A673 (cell line): ENCODE results near the gene NLGN3. TPM values are rescaled to one million over a fixed set of nuclear protein-coding genes. Genes with fewer than 3 reads are reported as not detected.

Experiments used
- BruUV-seq: library from RNA; stranded (reverse); fragments of 400-500 nt; replicated peaks from 2 replicates; lab custom pipeline; 2021; lab: Mats Ljungman, UMichigan
- CTCF ChIA-PET: fragments of 300-600 bp; sonication (Branson Sonifier 250); formaldehyde crosslinking; loops from one replicate; lab custom pipeline; 2022; ENCODE audit warnings: antibody characterized with exemption; lab: Charles Lee
- POLR2A ChIA-PET: fragments of 300-600 bp; sonication (Branson Sonifier 250); formaldehyde crosslinking; loops from one replicate; lab custom pipeline; 2022; ENCODE audit warnings: antibody characterized with exemption; ENCODE audit not compliant: low non-redundant PET; lab: Charles Lee
- DNase-seq: peaks from one replicate; pipeline ENCODE4 v3.0.0-alpha.2; 2015; ENCODE audit warnings: low spot score
- H3K27ac ChIP-seq: fragments of 200-600 bp; sonication (generic); 2 replicates; pipeline ENCODE4 v1.5.1; 2016; ENCODE audit warnings: mixed run types, low read depth, mild to moderate bottlenecking, mixed read lengths, antibody characterized with exemption, low read length; ENCODE audit not compliant: poor library complexity, severe bottlenecking
- H3K27me3 ChIP-seq: fragments of 200-600 bp; sonication (generic); replicated peaks from 2 replicates; pipeline ENCODE4 v1.6.1; 2017; ENCODE audit warnings: mixed run types, low read depth, mild to moderate bottlenecking, mixed read lengths, antibody characterized with exemption, low read length; ENCODE audit not compliant: insufficient read depth, poor library complexity
- H3K36me3 ChIP-seq: fragments of 200-600 bp; sonication (generic); 2 replicates; pipeline ENCODE4 v1.6.1; 2016; ENCODE audit warnings: mixed run types, mild to moderate bottlenecking, mixed read lengths, antibody characterized with exemption, low read length; ENCODE audit not compliant: insufficient read depth, poor library complexity, severe bottlenecking
- H3K4me1 ChIP-seq: fragments of 200-600 bp; sonication (generic); 2 replicates; pipeline ENCODE4 v1.6.1; 2017; ENCODE audit warnings: mixed run types, mild to moderate bottlenecking, mixed read lengths, antibody characterized with exemption, low read length; ENCODE audit not compliant: insufficient read depth, poor library complexity, severe bottlenecking
- H3K4me3 ChIP-seq: fragments of 200-600 bp; sonication (generic); 2 replicates; pipeline ENCODE4 v1.5.1; 2016; ENCODE audit warnings: low read depth, mixed run types, mild to moderate bottlenecking, mixed read lengths, low read length; ENCODE audit not compliant: poor library complexity, severe bottlenecking
- H3K9me3 ChIP-seq: fragments of 200-600 bp; sonication (generic); 2 replicates; pipeline ENCODE4 v1.6.1; 2016; ENCODE audit warnings: mixed run types, low read depth, mild to moderate bottlenecking, mixed read lengths, antibody characterized with exemption, low read length; ENCODE audit not compliant: poor library complexity, severe bottlenecking
- EZH2 ChIP-seq: fragments of 200-600 bp; sonication (generic); IDR thresholded peaks from 2 replicates; pipeline ENCODE4 v1.6.1; 2017; ENCODE audit warnings: borderline replicate concordance, low read depth, mild to moderate bottlenecking, mixed read lengths, antibody characterized with exemption, low read length; ENCODE audit not compliant: poor library complexity, severe bottlenecking
- intact Hi-C: fragments of 100-400 bp; cut with micrococcal nuclease; formaldehyde crosslinking; loops from one replicate; pipeline ENCODE4 v1.10.0; 2022; ENCODE audit not compliant: unreplicated experiment
- total RNA-seq: library from RNA; stranded (reverse); gene quantifications from 2 replicates; pipeline ENCODE4 v1.2.3, GENCODE V29; 2021
- TF ChIP-seq, protein P1 (sequence below): fragments of 300-800, 200-600 bp; sonication (generic); conservative IDR thresholded peaks from 2 replicates; pipeline ENCODE4 v1.5.1; 2017; ENCODE audit warnings: low read depth, mild to moderate bottlenecking, antibody characterized with exemption, low read length, moderate library complexity, mixed read lengths

The NLGN3 gene
- total RNA-seq, 1 experiment from 2014 or later, result 1.2 TPM

DNA sequence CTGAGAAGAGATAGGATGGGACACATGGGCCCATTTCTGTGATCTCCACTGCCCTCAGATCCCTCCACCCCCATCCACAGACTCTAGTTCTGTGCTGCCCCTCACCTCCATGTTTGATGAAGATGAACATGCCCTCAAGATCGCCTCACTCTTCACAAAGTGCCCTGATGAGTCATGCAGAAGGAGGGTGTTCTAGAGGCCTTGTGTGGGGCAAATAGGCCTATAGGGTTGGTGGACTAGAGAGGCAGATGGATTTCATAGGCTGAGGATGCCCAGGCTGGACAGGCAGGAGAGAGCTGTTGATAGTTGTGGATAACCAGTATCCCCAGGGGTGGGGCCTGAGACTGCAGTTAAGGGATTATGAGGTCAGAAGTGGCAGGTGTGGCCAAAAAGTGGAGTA, 38.2 kb upstream of the NLGN3 start, which contains the start of gene CXorf65:
CXorf65 (minus strand) TSS at position 314 of the 400 bp plus-strand sequence; CDS start at position 130, 184 bp downstream.
- H3K4me1 ChIP-seq, result peaks cover 11% of the 10 kb centered on the region
- H3K36me3 ChIP-seq, result no peaks in the 10 kb centered on the region
- no peak for TF ChIP-seq EZH2
- TF ChIP-seq, protein P1, sequence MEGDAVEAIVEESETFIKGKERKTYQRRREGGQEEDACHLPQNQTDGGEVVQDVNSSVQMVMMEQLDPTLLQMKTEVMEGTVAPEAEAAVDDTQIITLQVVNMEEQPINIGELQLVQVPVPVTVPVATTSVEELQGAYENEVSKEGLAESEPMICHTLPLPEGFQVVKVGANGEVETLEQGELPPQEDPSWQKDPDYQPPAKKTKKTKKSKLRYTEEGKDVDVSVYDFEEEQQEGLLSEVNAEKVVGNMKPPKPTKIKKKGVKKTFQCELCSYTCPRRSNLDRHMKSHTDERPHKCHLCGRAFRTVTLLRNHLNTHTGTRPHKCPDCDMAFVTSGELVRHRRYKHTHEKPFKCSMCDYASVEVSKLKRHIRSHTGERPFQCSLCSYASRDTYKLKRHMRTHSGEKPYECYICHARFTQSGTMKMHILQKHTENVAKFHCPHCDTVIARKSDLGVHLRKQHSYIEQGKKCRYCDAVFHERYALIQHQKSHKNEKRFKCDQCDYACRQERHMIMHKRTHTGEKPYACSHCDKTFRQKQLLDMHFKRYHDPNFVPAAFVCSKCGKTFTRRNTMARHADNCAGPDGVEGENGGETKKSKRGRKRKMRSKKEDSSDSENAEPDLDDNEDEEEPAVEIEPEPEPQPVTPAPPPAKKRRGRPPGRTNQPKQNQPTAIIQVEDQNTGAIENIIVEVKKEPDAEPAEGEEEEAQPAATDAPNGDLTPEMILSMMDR, result no peak
- H3K9me3 ChIP-seq, result no peaks in the 10 kb centered on the region
- no peak within 1 kb of the TSS for H3K27ac ChIP-seq
- intact Hi-C loops, result no loop called here
- BruUV-seq, result no TSS peak
- no peak within 1 kb of the TSS for H3K4me3 ChIP-seq
- no peaks in the 10 kb centered on the region for H3K27me3 ChIP-seq
- DNase-seq, result no peak
- POLR2A ChIA-PET, result no interaction called here
- CTCF ChIA-PET, result no interaction called here

- Histone ChIP-seq H3K4me3 (no peak overlapping the region), H3K4me1 (peaks cover 11% of the 10 kb centered on the region), H3K27me3 (no peaks in the 10 kb centered on the region), H3K9me3 (no peaks in the 10 kb centered on the region), H3K36me3 (no peaks in the 10 kb centered on the region), H3K27ac (no peak overlapping the region)
- CTCF ChIA-PET, result no interaction called here
- POLR2A ChIA-PET, result no interaction called here
- DNase-seq, result no peak
- intact Hi-C loops, result no loop called here
- BruUV-seq, result no TSS peak
- TF ChIP-seq, protein P1, result no peak
- no peak for TF ChIP-seq EZH2
Observed at GRCh38 chrX:71107245-71107644, 37.4 kb upstream of the NLGN3 start.

DNA sequence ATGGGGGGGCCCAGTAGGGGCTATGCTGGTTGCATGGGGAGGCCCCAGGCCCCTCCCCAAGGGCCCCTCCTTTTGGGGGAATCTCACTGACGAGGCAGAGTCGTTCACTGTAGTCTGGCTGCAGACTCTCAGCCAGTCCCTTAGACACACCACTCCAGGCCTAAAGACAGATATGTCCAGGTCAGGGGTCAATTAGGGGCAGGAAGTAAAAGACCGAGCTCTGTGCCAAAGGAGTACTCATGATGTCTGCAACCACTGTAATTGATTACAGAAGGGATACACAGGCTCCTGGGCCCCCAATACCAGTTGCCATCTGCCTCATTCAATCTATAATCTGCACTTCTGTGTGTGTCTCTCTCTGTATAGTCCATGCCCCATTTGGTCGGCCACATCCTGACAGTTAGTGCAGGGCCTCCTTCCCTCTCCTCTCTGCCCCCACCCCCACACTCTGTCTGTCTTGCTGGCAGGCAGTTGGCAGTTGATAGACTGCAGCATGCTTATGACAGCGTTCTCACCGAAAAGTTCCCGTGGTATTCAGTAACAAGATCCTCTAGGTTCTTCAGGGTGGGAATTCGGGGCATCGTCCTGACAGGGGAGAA, 36.8 kb upstream of the NLGN3 start:
- CTCF ChIA-PET, result no interaction called here
- no TSS peak for BruUV-seq
- DNase-seq, result no peak
- no peaks in the 10 kb centered on the region for H3K9me3 ChIP-seq
- intact Hi-C loops, result no loop called here
- no peak overlapping the region for H3K4me3 ChIP-seq
- no peaks in the 10 kb centered on the region for H3K36me3 ChIP-seq
- POLR2A ChIA-PET, result no interaction called here
- H3K27me3 ChIP-seq, result no peaks in the 10 kb centered on the region
- TF ChIP-seq, protein P1, result no peak
- no peak for TF ChIP-seq EZH2
- peaks cover 11% of the 10 kb centered on the region for H3K4me1 ChIP-seq
- no peak overlapping the region for H3K27ac ChIP-seq
